ENCODE measurements around the gene ARPC1A. TPM values are rescaled to one million over a fixed set of nuclear protein-coding genes. Genes with fewer than 3 reads are reported as not detected.

The ARPC1A gene
- total RNA-seq, 1 experiment from 2014 or later: 253 TPM

DNA sequence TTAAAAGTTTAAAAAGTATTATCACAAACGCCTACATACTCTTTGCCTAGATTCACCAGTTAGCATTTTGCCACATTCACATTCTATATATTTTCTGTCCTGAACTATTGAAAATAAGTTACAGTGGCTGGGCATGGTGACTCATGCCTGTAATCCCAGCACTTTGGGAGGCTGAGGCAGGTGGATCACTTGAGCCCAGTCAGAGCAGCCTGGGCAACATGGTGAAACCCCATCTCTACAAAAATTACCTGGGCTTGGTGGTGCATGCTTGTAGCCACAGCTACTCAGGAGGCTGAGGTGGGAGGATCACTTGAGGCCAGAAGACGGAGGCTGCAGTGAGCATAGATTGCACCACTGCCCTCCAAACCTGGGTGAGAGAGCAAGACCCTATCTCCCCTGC lies 5.3 kb downstream of the ARPC1A start:
- intact Hi-C loops (cut with micrococcal nuclease; ENCODE audit: unreplicated experiment) (no loop called here), in situ Hi-C loops (cut with HindIII; ENCODE audit: low pct_unique_long_range_greater_than_20kb, low sequenced_read_pairs) (no loop called here)
- Histone ChIP-seq H3K9me3 (ENCODE audit: control insufficient read depth, insufficient read depth, low read depth, low read length) (no peaks in the 10 kb centered on the region), H3K36me3 (ENCODE audit: control insufficient read depth, insufficient read depth, low read length) (peaks cover 7% of the 10 kb centered on the region; the same call in 1 of the 2 replicates), H3K27ac (ENCODE audit: low read length) (no peak overlapping the region), H3K4me1 (ENCODE audit: control insufficient read depth, insufficient read depth, low read length) (peaks cover 17% of the 10 kb centered on the region), H3K4me3 (ENCODE audit: low read depth in 2 of 2, low read length in 2 of 2) (no peak overlapping the region), H3K27me3 (ENCODE audit: control insufficient read depth, insufficient read depth, low read length) (no peaks in the 10 kb centered on the region)
- ATAC-seq (no peak), DNase-seq (ENCODE audit: low read depth, low spot score) (no peak)
- TF ChIP-seq POLR2AphosphoS5 (IDR thresholded peaks at IDR 0.05; ENCODE audit: low read depth, low read length) (no peak), SIN3A (IDR thresholded peaks at IDR 0.05; ENCODE audit: borderline replicate concordance, insufficient read depth, low read depth, low read length) (no peak), TCF7L2 (IDR thresholded peaks at IDR 0.05; ENCODE audit: low read depth, low read length) (no peak)
- TF ChIP-seq, protein P1, sequence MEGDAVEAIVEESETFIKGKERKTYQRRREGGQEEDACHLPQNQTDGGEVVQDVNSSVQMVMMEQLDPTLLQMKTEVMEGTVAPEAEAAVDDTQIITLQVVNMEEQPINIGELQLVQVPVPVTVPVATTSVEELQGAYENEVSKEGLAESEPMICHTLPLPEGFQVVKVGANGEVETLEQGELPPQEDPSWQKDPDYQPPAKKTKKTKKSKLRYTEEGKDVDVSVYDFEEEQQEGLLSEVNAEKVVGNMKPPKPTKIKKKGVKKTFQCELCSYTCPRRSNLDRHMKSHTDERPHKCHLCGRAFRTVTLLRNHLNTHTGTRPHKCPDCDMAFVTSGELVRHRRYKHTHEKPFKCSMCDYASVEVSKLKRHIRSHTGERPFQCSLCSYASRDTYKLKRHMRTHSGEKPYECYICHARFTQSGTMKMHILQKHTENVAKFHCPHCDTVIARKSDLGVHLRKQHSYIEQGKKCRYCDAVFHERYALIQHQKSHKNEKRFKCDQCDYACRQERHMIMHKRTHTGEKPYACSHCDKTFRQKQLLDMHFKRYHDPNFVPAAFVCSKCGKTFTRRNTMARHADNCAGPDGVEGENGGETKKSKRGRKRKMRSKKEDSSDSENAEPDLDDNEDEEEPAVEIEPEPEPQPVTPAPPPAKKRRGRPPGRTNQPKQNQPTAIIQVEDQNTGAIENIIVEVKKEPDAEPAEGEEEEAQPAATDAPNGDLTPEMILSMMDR (IDR thresholded peaks at IDR 0.05): no peak
- POLR2A ChIA-PET: no interaction called here
- CTCF ChIA-PET: no interaction called here
- no TSS peak for BruUV-seq (replicated peaks)

DNA sequence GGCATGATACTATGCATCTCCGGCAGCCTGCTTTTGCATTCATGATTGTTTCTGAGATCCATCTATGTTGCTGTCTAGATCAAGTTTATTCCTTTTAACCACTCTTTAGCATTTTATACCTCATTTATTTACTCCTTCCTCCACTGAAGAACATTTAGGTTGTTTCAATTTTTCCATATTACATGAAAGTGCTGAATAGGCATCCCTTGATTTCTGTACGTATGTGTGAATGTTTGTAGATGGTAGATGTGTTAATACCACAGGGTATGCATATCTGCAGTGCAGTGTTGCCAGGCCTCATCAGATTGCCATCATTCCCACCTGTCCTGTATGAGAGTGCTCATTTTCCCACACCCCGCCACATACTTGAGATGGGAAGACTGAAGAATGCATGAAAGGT lies 13.9 kb downstream of the ARPC1A start:
- no peak overlapping the region for H3K4me3 ChIP-seq (ENCODE audit: low read depth in 2 of 2, low read length in 2 of 2)
- no peak overlapping the region for H3K27ac ChIP-seq (ENCODE audit: low read length)
- BruUV-seq (replicated peaks): no TSS peak
- no peak for ATAC-seq
- H3K36me3 ChIP-seq (ENCODE audit: control insufficient read depth, insufficient read depth, low read length): peaks cover 28% of the 10 kb centered on the region
- no peak for TF ChIP-seq SIN3A (IDR thresholded peaks at IDR 0.05; ENCODE audit: borderline replicate concordance, insufficient read depth, low read depth, low read length)
- TF ChIP-seq TCF7L2 (IDR thresholded peaks at IDR 0.05; ENCODE audit: low read depth, low read length): no peak
- TF ChIP-seq, protein P2, sequence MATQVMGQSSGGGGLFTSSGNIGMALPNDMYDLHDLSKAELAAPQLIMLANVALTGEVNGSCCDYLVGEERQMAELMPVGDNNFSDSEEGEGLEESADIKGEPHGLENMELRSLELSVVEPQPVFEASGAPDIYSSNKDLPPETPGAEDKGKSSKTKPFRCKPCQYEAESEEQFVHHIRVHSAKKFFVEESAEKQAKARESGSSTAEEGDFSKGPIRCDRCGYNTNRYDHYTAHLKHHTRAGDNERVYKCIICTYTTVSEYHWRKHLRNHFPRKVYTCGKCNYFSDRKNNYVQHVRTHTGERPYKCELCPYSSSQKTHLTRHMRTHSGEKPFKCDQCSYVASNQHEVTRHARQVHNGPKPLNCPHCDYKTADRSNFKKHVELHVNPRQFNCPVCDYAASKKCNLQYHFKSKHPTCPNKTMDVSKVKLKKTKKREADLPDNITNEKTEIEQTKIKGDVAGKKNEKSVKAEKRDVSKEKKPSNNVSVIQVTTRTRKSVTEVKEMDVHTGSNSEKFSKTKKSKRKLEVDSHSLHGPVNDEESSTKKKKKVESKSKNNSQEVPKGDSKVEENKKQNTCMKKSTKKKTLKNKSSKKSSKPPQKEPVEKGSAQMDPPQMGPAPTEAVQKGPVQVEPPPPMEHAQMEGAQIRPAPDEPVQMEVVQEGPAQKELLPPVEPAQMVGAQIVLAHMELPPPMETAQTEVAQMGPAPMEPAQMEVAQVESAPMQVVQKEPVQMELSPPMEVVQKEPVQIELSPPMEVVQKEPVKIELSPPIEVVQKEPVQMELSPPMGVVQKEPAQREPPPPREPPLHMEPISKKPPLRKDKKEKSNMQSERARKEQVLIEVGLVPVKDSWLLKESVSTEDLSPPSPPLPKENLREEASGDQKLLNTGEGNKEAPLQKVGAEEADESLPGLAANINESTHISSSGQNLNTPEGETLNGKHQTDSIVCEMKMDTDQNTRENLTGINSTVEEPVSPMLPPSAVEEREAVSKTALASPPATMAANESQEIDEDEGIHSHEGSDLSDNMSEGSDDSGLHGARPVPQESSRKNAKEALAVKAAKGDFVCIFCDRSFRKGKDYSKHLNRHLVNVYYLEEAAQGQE (IDR thresholded peaks at IDR 0.05; ENCODE audit: insufficient read depth in 1 of 2, low read depth in 2 of 2, low read length in 1 of 2): no peak
- TF ChIP-seq, protein P1 (IDR thresholded peaks at IDR 0.05): no peak
- TF ChIP-seq POLR2AphosphoS5 (IDR thresholded peaks at IDR 0.05; ENCODE audit: low read depth, low read length): no peak
- POLR2A ChIA-PET: interaction anchor here (0.5 kb wide), 1 partner anchor 11 kb away, joined by 5 read pairs; no protein-coding TSS in a partner anchor
- CTCF ChIA-PET: interaction anchor here (0.6 kb wide), 1 partner anchor 10 kb away, joined by 3 read pairs; no protein-coding TSS in a partner anchor
- DNase-seq (ENCODE audit: low read depth, low spot score): no peak
- intact Hi-C loops (cut with micrococcal nuclease; ENCODE audit: unreplicated experiment): no loop called here
- H3K27me3 ChIP-seq (ENCODE audit: control insufficient read depth, insufficient read depth, low read length): no peaks in the 10 kb centered on the region
- in situ Hi-C loops (cut with HindIII; ENCODE audit: low pct_unique_long_range_greater_than_20kb, low sequenced_read_pairs): no loop called here
- no peaks in the 10 kb centered on the region for H3K4me1 ChIP-seq (ENCODE audit: control insufficient read depth, insufficient read depth, low read length)
- H3K9me3 ChIP-seq (ENCODE audit: control insufficient read depth, insufficient read depth, low read depth, low read length): no peaks in the 10 kb centered on the region
